Measurements from ENCODE around the gene CDC42. TPM values are rescaled to one million over a fixed set of nuclear protein-coding genes. Genes with fewer than 3 reads are reported as not detected.

The CDC42 gene
- total and polyA plus RNA-seq, 2 of the 13 experiments (the other 11 are each of a cell fraction or from before 2014, with no cell fraction given), result 138 to 237 TPM

DNA sequence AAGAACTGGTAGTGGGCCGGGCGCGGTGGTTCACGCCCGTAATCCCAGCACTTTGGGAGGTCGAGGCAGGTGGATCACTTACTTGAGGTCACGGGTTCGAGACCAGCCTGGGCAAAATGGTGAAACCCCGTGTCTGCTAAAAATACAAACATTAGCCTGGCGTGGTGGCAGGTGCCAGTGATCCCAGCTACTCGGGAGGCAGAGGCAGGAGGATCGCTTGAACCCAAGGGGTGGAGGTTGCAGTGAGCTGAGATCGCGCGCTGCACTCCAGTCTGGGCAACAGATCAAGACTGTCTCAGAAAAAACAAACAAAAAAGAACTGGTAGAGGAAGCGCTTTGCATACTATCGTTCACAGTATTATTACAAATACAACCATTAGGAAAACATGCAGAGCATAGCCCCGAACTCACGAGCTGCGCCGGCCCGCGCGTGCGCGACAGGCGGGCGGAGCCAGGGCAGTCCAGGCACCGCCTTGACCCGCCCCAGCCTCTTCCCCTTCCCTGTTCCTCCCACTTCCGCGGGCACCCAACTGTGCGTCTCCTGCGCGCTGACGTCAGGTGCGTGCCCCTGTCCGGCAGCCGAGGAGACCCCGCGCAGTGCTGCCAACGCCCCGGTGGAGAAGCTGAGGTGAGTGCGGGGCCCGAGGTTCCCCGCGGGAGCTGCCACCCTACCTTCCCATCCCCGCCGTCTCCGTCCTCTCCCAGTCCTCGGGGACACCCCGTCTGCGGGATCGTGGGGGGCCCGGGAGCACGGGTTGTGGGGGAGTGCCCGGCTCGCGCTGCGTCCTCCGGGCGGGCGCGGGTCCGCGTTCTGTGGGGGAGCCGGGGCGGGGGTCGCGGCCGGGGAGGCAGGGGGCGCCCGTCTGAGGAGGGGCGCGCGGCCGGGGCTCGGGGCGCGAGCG, at the start of gene CDC42 (continued):
- TF ChIP-seq ZGPAT (CRISPR knock-in tag; IDR thresholded peaks at IDR 0.05) (peak; percentile 79; the same call in 1 of the 2 replicates), NR2F1 (CRISPR knock-in tag; IDR thresholded peaks at IDR 0.05) (no peak), ARNT2 (CRISPR knock-in tag; IDR thresholded peaks at IDR 0.05; ENCODE audit: low read depth) (peak; percentile 55), POLR2AphosphoS5 (IDR thresholded peaks at IDR 0.05; ENCODE audit: low read depth, low read length) (peak; percentile 92), ZNF468 (CRISPR knock-in tag; IDR thresholded peaks at IDR 0.05) (no peak), RELA (CRISPR knock-in tag; IDR thresholded peaks at IDR 0.05) (no peak), FOXM1 (CRISPR knock-in tag; IDR thresholded peaks at IDR 0.05) (no peak), SAP130 (CRISPR knock-in tag; IDR thresholded peaks at IDR 0.05; ENCODE audit: low read depth) (peak; percentile 95), ZNF572 (CRISPR knock-in tag; IDR thresholded peaks at IDR 0.05) (0 out of 2 replicates have a peak, but pooled peaks have one; percentile 27), MXD3 (CRISPR knock-in tag; IDR thresholded peaks at IDR 0.05) (peak; percentile 67), BHLHE40 (IDR thresholded peaks at IDR 0.05; ENCODE audit: low read length) (peak; percentile 44; the same call in 1 of the 2 replicates), ZNF484 (CRISPR knock-in tag; IDR thresholded peaks at IDR 0.05; ENCODE audit: borderline replicate concordance, low read depth) (no peak), SNAI1 (CRISPR knock-in tag; IDR thresholded peaks at IDR 0.05; ENCODE audit: borderline replicate concordance) (0 out of 2 replicates have a peak, but pooled peaks have one; percentile 73), NAIF1 (CRISPR knock-in tag; IDR thresholded peaks at IDR 0.05; ENCODE audit: borderline replicate concordance) (peak; percentile 69; the same call in 1 of the 2 replicates), SOX5 (CRISPR knock-in tag; IDR thresholded peaks at IDR 0.05; ENCODE audit: borderline replicate concordance) (0 out of 2 replicates have a peak, but pooled peaks have one; percentile 41), SMAD1 (CRISPR knock-in tag; IDR thresholded peaks at IDR 0.05; ENCODE audit: borderline replicate concordance, low read depth) (no peak), ZBTB4 (CRISPR knock-in tag; IDR thresholded peaks at IDR 0.05; ENCODE audit: borderline replicate concordance) (no peak)
- TF ChIP-seq, protein P1, sequence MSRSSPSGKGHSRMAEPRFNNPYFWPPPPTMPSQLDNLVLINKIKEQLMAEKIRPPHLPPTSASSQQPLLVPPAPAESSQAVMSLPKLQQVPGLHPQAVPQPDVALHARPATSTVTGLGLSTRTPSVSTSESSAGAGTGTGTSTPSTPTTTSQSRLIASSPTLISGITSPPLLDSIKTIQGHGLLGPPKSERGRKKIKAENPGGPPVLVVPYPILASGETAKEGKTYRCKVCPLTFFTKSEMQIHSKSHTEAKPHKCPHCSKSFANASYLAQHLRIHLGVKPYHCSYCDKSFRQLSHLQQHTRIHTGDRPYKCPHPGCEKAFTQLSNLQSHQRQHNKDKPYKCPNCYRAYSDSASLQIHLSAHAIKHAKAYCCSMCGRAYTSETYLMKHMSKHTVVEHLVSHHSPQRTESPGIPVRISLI (CRISPR knock-in tag; IDR thresholded peaks at IDR 0.05; ENCODE audit: borderline replicate concordance), result no peak; the same call in 1 of the 2 replicates
- TF ChIP-seq, protein P2, sequence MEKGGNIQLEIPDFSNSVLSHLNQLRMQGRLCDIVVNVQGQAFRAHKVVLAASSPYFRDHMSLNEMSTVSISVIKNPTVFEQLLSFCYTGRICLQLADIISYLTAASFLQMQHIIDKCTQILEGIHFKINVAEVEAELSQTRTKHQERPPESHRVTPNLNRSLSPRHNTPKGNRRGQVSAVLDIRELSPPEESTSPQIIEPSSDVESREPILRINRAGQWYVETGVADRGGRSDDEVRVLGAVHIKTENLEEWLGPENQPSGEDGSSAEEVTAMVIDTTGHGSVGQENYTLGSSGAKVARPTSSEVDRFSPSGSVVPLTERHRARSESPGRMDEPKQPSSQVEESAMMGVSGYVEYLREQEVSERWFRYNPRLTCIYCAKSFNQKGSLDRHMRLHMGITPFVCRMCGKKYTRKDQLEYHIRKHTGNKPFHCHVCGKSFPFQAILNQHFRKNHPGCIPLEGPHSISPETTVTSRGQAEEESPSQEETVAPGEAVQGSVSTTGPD (CRISPR knock-in tag; IDR thresholded peaks at IDR 0.05), result no peak

Measured in HepG2 (cell line).